OCI-LY1 (cell line): ENCODE results near the gene SUFU.
"Not testable (repeated sequence)": the region's sequence is repeated elsewhere in the genome, so short reads cannot be mapped to it uniquely, and the experiment has no call there.

Experiments used
- H2AFZ ChIP-seq: fragments of 200-600 bp; sonication (generic), shearing (Covaris generic); 2 replicates; pipeline ENCODE4 v1.6.0; 2014; ENCODE audit warnings: antibody characterized with exemption, mild to moderate bottlenecking, low read length
- H3F3A ChIP-seq: fragments of 200-600 bp; sonication (generic), shearing (Covaris generic); 2 replicates; pipeline ENCODE4 v1.6.0; 2014; ENCODE audit warnings: mild to moderate bottlenecking, antibody characterized with exemption, low read length, moderate library complexity; ENCODE audit not compliant: insufficient read depth
- H3K27ac ChIP-seq: fragments of 200-600 bp; sonication (generic); 2 replicates; pipeline ENCODE4 v1.5.1; 2014; ENCODE audit warnings: low read length, mixed run types, mild to moderate bottlenecking, low read depth; ENCODE audit not compliant: poor library complexity, severe bottlenecking
- H3K27me3 ChIP-seq: fragments of 200-600 bp; sonication (generic); 2 replicates; pipeline ENCODE4 v1.6.0; 2014; ENCODE audit warnings: antibody characterized with exemption, mild to moderate bottlenecking, low read length, moderate library complexity; ENCODE audit not compliant: insufficient read depth
- H3K36me3 ChIP-seq: fragments of 200-600 bp; sonication (generic); 2 replicates; pipeline ENCODE4 v1.6.1; 2014; ENCODE audit warnings: mild to moderate bottlenecking, antibody characterized with exemption, low read length, moderate library complexity, mixed read lengths; ENCODE audit not compliant: insufficient read depth
- H3K4me1 ChIP-seq: fragments of 200-600 bp; sonication (generic); 2 replicates; pipeline ENCODE4 v1.5.1; 2014; ENCODE audit warnings: mild to moderate bottlenecking, low read length, moderate library complexity; ENCODE audit not compliant: insufficient read depth, severe bottlenecking
- H3K4me2 ChIP-seq: fragments of 200-600 bp; sonication (generic), shearing (Covaris generic); 2 replicates; pipeline ENCODE4 v1.6.1; 2014; ENCODE audit warnings: low read length
- H3K4me3 ChIP-seq: fragments of 200-600 bp; sonication (generic); 2 replicates; pipeline ENCODE4 v1.5.1; 2014; ENCODE audit warnings: low read length, low read depth, mild to moderate bottlenecking, mixed read lengths; ENCODE audit not compliant: poor library complexity, severe bottlenecking
- H3K79me2 ChIP-seq: fragments of 200-600 bp; shearing (Covaris generic); 2 replicates; pipeline ENCODE4 v1.6.1; 2016; ENCODE audit warnings: mixed run types, low read length, mixed read lengths; ENCODE audit not compliant: insufficient read depth
- H3K9ac ChIP-seq: fragments of 200-600 bp; sonication (generic), shearing (Covaris generic); 2 replicates; pipeline ENCODE4 v1.6.1; 2014; ENCODE audit warnings: mild to moderate bottlenecking, low read length, mixed read lengths
- H3K9me2 ChIP-seq: fragments of 200-600 bp; sonication (generic), shearing (Covaris generic); 2 replicates; pipeline ENCODE4 v1.6.1; 2014; ENCODE audit warnings: low read depth, mild to moderate bottlenecking, low read length, mixed read lengths
- H3K9me3 ChIP-seq: fragments of 200-600 bp; shearing (Covaris generic); 2 replicates; pipeline ENCODE4 v1.6.1; 2014; ENCODE audit warnings: low read length, mixed read lengths
- H4K20me1 ChIP-seq: fragments of 200-600 bp; sonication (generic), shearing (Covaris generic); 2 replicates; pipeline ENCODE4 v1.6.0; 2016; ENCODE audit warnings: mild to moderate bottlenecking, low read length; ENCODE audit not compliant: insufficient read depth
- EZH2 ChIP-seq: fragments of 200-600 bp; sonication (generic), shearing (Covaris generic); IDR thresholded peaks from 2 replicates; pipeline ENCODE4 v1.8.0; 2017; ENCODE audit warnings: borderline replicate concordance, mixed run types, mild to moderate bottlenecking, antibody characterized with exemption, low read length, moderate library complexity, mixed read lengths
- TF ChIP-seq, protein P1 (sequence below): fragments of 200-600 bp; sonication (generic), shearing (Covaris generic); IDR thresholded peaks from 2 replicates; pipeline ENCODE4 v1.5.1; 2017; ENCODE audit warnings: mild to moderate bottlenecking, antibody characterized with exemption, low read length, moderate library complexity, mixed read lengths

SUFU gene

DNA sequence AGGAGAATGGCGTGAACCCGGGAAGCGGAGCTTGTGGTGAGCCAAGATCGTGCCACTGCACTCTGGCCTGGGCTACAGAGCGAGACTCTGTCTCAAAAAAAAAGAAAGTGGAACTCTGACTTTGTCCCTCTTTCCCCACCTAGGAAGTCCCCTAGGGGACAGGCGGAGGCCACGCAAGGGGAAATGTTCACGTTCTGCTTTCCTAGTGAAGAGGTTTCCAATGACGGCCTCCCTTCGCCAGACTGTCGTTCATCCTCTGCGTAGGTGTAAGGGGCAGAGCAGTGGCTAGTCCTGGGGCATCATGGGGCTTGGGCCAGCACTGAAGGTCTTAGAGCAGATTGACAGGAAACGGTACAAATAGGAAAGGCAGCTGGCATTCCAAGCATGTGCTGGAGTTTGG lies 30.6 kb downstream of the SUFU start:
- no peaks in the 10 kb centered on the region for H3F3A ChIP-seq
- H3K27ac ChIP-seq: no peak overlapping the region
- no peak overlapping the region for H2AFZ ChIP-seq
- no peaks in the 10 kb centered on the region for H3K4me1 ChIP-seq
- H4K20me1 ChIP-seq: no peaks in the 10 kb centered on the region
- H3K9me2 ChIP-seq: no peaks in the 10 kb centered on the region
- H3K9me3 ChIP-seq: no peaks in the 10 kb centered on the region
- no peak overlapping the region for H3K4me2 ChIP-seq
- no peaks in the 10 kb centered on the region for H3K27me3 ChIP-seq
- no peak overlapping the region for H3K4me3 ChIP-seq
- TF ChIP-seq, protein P1, sequence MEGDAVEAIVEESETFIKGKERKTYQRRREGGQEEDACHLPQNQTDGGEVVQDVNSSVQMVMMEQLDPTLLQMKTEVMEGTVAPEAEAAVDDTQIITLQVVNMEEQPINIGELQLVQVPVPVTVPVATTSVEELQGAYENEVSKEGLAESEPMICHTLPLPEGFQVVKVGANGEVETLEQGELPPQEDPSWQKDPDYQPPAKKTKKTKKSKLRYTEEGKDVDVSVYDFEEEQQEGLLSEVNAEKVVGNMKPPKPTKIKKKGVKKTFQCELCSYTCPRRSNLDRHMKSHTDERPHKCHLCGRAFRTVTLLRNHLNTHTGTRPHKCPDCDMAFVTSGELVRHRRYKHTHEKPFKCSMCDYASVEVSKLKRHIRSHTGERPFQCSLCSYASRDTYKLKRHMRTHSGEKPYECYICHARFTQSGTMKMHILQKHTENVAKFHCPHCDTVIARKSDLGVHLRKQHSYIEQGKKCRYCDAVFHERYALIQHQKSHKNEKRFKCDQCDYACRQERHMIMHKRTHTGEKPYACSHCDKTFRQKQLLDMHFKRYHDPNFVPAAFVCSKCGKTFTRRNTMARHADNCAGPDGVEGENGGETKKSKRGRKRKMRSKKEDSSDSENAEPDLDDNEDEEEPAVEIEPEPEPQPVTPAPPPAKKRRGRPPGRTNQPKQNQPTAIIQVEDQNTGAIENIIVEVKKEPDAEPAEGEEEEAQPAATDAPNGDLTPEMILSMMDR: no peak
- no peak for TF ChIP-seq EZH2
- H3K79me2 ChIP-seq: no peaks in the 10 kb centered on the region
- H3K36me3 ChIP-seq: no peaks in the 10 kb centered on the region
- H3K9ac ChIP-seq: no peak overlapping the region

DNA sequence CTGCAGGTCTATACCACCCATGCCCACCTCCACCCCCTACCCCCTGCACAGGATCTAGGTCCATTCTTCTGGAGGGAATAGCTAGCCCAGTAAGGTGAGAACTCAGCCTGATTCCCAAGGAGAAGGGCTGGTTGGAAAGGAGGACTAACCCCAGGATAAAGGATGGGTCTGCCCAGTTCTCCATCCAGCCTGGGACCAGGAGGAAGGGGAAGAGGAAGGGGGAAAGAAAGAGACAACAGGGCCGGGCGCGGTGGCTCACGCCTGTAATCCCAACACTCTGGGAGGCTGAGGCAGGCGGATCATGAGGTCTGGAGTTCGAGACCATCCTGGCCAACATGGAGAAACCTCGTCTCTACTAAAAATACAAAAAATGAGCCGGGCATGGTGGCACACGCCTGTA lies 31.2 kb downstream of the SUFU start:
- H3K4me3 ChIP-seq, H3K9me2 ChIP-seq, H2AFZ ChIP-seq, H3K9me3 ChIP-seq, H3K27ac ChIP-seq, H3K4me1 ChIP-seq, H3K9ac ChIP-seq, H3F3A ChIP-seq, H3K36me3 ChIP-seq, H3K79me2 ChIP-seq, H3K4me2 ChIP-seq, H3K27me3 ChIP-seq, H4K20me1 ChIP-seq: not testable (repeated sequence)

DNA sequence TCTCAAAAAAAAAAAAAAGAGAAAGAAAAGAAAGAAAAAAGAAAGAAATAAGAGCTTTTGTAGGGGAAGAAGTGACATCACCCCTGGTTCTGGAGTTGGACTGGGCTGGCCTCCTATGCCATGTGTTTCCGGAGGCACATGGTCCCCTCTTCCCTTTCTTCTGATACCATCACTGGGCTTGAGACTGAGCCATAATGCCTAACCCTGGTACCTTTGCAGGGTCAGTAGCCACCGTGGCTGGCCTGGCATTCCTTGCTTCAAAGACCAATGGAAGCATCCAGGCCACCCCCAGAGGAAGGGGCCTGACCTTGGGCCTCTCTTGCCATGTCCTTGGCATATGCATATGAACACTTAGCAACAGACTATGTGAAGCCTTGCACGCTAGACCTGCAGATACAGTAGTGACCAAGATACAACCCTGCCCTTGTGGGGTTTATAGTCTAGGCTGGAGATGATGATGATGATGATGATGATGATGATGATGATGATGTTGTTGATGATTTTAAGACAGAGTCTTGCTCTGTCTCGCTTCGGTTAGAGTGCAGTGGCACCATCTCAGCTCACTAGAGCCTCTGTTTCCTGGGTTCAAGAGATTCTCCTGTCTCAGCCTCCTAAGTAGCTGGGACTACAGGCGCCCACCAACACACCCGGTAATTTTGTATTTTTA lies 31.8 kb downstream of the SUFU start:
- no peaks in the 10 kb centered on the region for H3F3A ChIP-seq
- H3K4me1 ChIP-seq: no peaks in the 10 kb centered on the region
- no peak overlapping the region for H3K27ac ChIP-seq
- TF ChIP-seq, protein P1: no peak
- no peak for TF ChIP-seq EZH2
- H3K4me3 ChIP-seq: no peak overlapping the region
- H3K9ac ChIP-seq: no peak overlapping the region
- H3K79me2 ChIP-seq: no peaks in the 10 kb centered on the region
- no peaks in the 10 kb centered on the region for H3K9me2 ChIP-seq
- no peaks in the 10 kb centered on the region for H3K27me3 ChIP-seq
- H3K4me2 ChIP-seq: no peak overlapping the region
- H3K36me3 ChIP-seq: no peaks in the 10 kb centered on the region
- H3K9me3 ChIP-seq: no peaks in the 10 kb centered on the region
- H2AFZ ChIP-seq: no peak overlapping the region
- H4K20me1 ChIP-seq: no peaks in the 10 kb centered on the region

DNA sequence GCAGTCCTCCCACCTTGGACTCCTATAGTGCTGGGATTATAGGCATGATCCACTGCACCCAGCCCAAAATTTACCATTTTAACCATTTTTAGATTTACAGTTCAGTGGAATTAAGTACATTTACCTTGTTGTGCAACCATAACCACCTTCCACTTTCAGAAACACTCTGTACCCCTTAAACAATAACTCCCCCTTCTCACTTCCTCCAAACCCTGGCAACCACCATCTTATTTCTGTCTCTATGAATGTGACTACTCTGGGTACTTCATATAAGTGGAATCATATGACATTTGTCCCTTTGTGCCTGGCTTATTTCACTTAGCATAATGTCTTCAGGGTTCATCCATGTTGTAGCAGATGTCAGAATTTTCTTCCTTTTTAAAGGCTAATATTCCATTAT lies 33.6 kb downstream of the SUFU start:
- no peak overlapping the region for H3K9ac ChIP-seq
- H3K27me3 ChIP-seq: no peaks in the 10 kb centered on the region
- H3K4me1 ChIP-seq: no peaks in the 10 kb centered on the region
- H3K79me2 ChIP-seq: no peaks in the 10 kb centered on the region
- H3K36me3 ChIP-seq: no peaks in the 10 kb centered on the region
- no peaks in the 10 kb centered on the region for H3K9me3 ChIP-seq
- no peak overlapping the region for H2AFZ ChIP-seq
- no peaks in the 10 kb centered on the region for H3F3A ChIP-seq
- TF ChIP-seq, protein P1: no peak
- TF ChIP-seq EZH2: no peak
- no peak overlapping the region for H3K4me2 ChIP-seq
- no peak overlapping the region for H3K4me3 ChIP-seq
- H4K20me1 ChIP-seq: no peaks in the 10 kb centered on the region
- no peaks in the 10 kb centered on the region for H3K9me2 ChIP-seq
- no peak overlapping the region for H3K27ac ChIP-seq
